ENCODE measurements around the gene FAM228B. TPM values are rescaled to one million over a fixed set of nuclear protein-coding genes. Genes with fewer than 3 reads are reported as not detected.

FAM228B gene
- total and polyA plus RNA-seq, 2 donors (not counting 1 experiment from before 2014, with no cell fraction given), result 9.8 to 47.2 TPM

GRCh38 chr2:24115057-24115456 lies 8.2 kb upstream of the FAM228B start:
- ATAC-seq (ENCODE audit: low read depth) (no peak), DNase-seq (no peak)
- Histone ChIP-seq H3K27ac (ENCODE audit: low read length in 2 of 2) (no peak overlapping the region), H3K9ac (ENCODE audit: low read length) (no peak overlapping the region), H2AFZ (ENCODE audit: insufficient read depth, low read depth, low read length, poor library complexity, severe bottlenecking) (no peak overlapping the region), H3K36me3 (replicated peaks in 1 of 2; ENCODE audit: control extremely low read depth in 1 of 2, control insufficient read depth in 1 of 2, extremely low read depth in 1 of 2, insufficient read depth in 2 of 2, low read length in 1 of 2) (peaks cover 0 to 2% of the 10 kb centered on the region in 2 experiments), H3K4me1 (ENCODE audit: control insufficient read depth in 2 of 2, insufficient read depth in 2 of 2, low read length in 2 of 2) (no peaks in the 10 kb centered on the region), H3K79me2 (ENCODE audit: control insufficient read depth, insufficient read depth, low read length) (no peaks in the 10 kb centered on the region), H3K27me3 (replicated peaks in 1 of 4; ENCODE audit: control extremely low read depth in 1 of 4, control insufficient read depth in 3 of 4, insufficient read depth in 4 of 4, low read length in 3 of 4) (no peaks in the 10 kb centered on the region), H3K4me3 (ENCODE audit: control extremely low read depth in 1 of 5, extremely low read depth in 1 of 5, insufficient read depth in 1 of 5, low read depth in 2 of 5, low read length in 4 of 5) (no peak overlapping the region), H3K9me3 (ENCODE audit: control extremely low read depth in 1 of 3, control insufficient read depth in 2 of 3, insufficient read depth in 1 of 3, low read length in 2 of 3) (no peaks in the 10 kb centered on the region), H3K4me2 (replicated peaks; ENCODE audit: low read depth, low read length, poor library complexity, severe bottlenecking) (no peak overlapping the region), H4K20me1 (ENCODE audit: control insufficient read depth, insufficient read depth, low read length, poor library complexity, severe bottlenecking) (no peaks in the 10 kb centered on the region)
- ChIA-PET CTCF (no interaction called here), POLR2A (no interaction called here)
- Mint-ChIP-seq H3K4me1 (no peaks in the 10 kb centered on the region), H3K27me3 (no peaks in the 10 kb centered on the region), H3K27ac (no peak overlapping the region), H3K4me3 (no peak overlapping the region), H3K9me3 (ENCODE audit: insufficient read depth) (no peaks in the 10 kb centered on the region)
- intact Hi-C loops (cut with micrococcal nuclease), result no loop called here
- no CpG with 5 or more reads among the region's 2 CpGs for WGBS (ENCODE audit: insufficient coverage)
- TF ChIP-seq CTCF (IDR thresholded peaks at IDR 0.05), result no peak
- TF ChIP-seq EZH2 (IDR thresholded peaks at IDR 0.05; ENCODE audit: borderline replicate concordance, insufficient read depth, low read depth, low read length, poor library complexity, severe bottlenecking), result no peak

GRCh38 chr2:24117902-24118301 lies 5.4 kb upstream of the FAM228B start:
- Mint-ChIP-seq H3K4me3 (no peak overlapping the region), H3K9me3 (ENCODE audit: insufficient read depth) (no peaks in the 10 kb centered on the region), H3K27ac (no peak overlapping the region), H3K27me3 (no peaks in the 10 kb centered on the region), H3K4me1 (peaks cover 5% of the 10 kb centered on the region)
- H3K4me2 ChIP-seq (replicated peaks; ENCODE audit: low read depth, low read length, poor library complexity, severe bottlenecking), result no peak overlapping the region
- H3K27ac ChIP-seq (ENCODE audit: low read length in 2 of 2), result no peak overlapping the region
- no peak overlapping the region for H3K4me3 ChIP-seq (ENCODE audit: control extremely low read depth in 1 of 5, extremely low read depth in 1 of 5, insufficient read depth in 1 of 5, low read depth in 2 of 5, low read length in 4 of 5)
- no peaks in the 10 kb centered on the region for H3K27me3 ChIP-seq (replicated peaks in 1 of 4; ENCODE audit: control extremely low read depth in 1 of 4, control insufficient read depth in 3 of 4, insufficient read depth in 4 of 4, low read length in 3 of 4)
- peaks cover 0 to 2% of the 10 kb centered on the region in 2 experiments for H3K36me3 ChIP-seq (replicated peaks in 1 of 2; ENCODE audit: control extremely low read depth in 1 of 2, control insufficient read depth in 1 of 2, extremely low read depth in 1 of 2, insufficient read depth in 2 of 2, low read length in 1 of 2)
- no peaks in the 10 kb centered on the region for H3K9me3 ChIP-seq (ENCODE audit: control extremely low read depth in 1 of 3, control insufficient read depth in 2 of 3, insufficient read depth in 1 of 3, low read length in 2 of 3)
- POLR2A ChIA-PET, result interaction anchor here (0.9 kb wide), 1 partner anchor 13 kb away, joined by 3 read pairs; no protein-coding TSS in a partner anchor
- WGBS (ENCODE audit: insufficient coverage), result no CpG with 5 or more reads among the region's 1 CpG
- H3K79me2 ChIP-seq (ENCODE audit: control insufficient read depth, insufficient read depth, low read length), result no peaks in the 10 kb centered on the region
- intact Hi-C loops (cut with micrococcal nuclease), result no loop called here
- ATAC-seq (ENCODE audit: low read depth) (no peak), DNase-seq (no peak)
- no peak for TF ChIP-seq CTCF (IDR thresholded peaks at IDR 0.05)
- no peak for TF ChIP-seq EZH2 (IDR thresholded peaks at IDR 0.05; ENCODE audit: borderline replicate concordance, insufficient read depth, low read depth, low read length, poor library complexity, severe bottlenecking)
- H3K4me1 ChIP-seq (ENCODE audit: control insufficient read depth in 2 of 2, insufficient read depth in 2 of 2, low read length in 2 of 2), result peaks cover 0 to 8% of the 10 kb centered on the region in 2 donors
- CTCF ChIA-PET, result no interaction called here
- no peaks in the 10 kb centered on the region for H4K20me1 ChIP-seq (ENCODE audit: control insufficient read depth, insufficient read depth, low read length, poor library complexity, severe bottlenecking)
- no peak overlapping the region for H3K9ac ChIP-seq (ENCODE audit: low read length)
- H2AFZ ChIP-seq (ENCODE audit: insufficient read depth, low read depth, low read length, poor library complexity, severe bottlenecking), result no peak overlapping the region

Measured in B cell (primary cell).